Activated CD8-positive, alpha-beta memory T cell treated with anti-CD3 and anti-CD28 coated beads, Interleukin-2, amount 50 U/mL, for 1 hour (primary cell): ENCODE measurements around the gene CARD11.

Source experiments
- DNase-seq: peaks from one replicate; pipeline ENCODE4 v3.0.0-alpha.2; 2020; ENCODE audit errors: extremely low read depth

CARD11 gene

DNA sequence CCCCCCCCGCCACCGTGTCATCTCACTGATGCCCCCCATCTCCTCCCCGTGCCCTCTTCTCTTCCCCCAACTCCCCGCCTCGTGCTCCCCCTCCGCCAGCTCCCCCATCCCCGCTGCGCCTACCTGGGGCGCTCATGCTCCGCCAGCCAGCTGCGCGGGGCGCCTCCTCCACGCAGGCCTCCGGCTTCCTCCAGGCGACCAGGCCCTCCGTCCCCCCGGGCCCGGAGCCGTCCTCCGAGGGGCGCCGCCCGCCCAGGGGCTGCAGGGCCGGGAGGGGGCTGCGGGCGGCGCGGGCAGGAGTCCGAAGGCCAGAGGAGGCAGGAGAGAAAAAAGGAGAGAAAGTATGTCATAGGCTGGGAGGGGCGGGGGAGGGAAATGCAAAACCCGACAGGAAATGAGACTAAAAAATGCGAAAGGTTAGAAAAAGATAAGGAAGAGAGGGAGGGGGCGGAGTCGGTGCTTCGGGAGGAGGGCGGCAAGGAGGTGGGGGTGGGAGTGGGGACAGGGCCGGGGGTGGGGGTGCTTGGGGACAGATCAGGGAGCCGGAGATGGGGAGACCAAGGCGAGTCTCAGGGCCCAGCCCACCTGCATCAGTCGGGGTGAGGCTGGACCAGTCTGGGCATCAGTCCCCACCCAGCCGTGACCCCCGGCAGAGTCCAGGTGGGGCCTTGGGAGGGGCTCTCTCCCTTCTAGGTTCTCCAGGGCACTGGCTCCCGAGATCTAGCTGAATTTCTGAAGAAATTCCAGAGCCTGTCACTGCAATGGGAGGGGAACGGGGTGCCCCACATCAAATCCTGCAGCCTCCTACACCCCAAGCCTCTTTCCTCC lies at the start of gene CARD11:
TSS of gene CARD11 (minus strand) at position 324 of the 828 bp plus-strand sequence. CDS start 85,361 bp downstream, outside the sequence.
- DNase-seq, result no peak

- DNase-seq, result peak; percentile 47
Measured at GRCh38 chr7:3092468-3092867, 48.8 kb upstream of the CARD11 start.

GRCh38 chr7:3091631-3092030 lies 48.0 kb upstream of the CARD11 start:
- no peak for DNase-seq

DNA sequence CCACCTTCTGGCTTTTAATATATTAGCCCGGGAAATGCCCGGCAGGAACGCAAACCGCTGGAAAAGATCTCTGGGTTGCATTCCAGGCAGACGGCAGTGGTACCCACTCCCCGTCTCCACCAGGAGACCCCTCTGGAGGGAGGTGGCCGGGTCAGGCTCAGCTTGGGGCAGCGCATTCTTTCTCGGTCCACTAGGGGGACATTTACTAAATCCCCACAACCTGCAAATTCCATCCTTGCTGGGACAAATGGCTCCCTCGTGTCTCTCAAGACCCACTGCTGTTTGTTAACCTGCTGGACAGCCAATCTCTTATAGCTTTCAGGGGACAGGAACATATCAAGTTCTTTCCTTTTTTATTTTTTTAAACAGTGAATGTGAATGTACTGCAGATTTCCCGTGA lies 45.8 kb upstream of the CARD11 start:
- no peak for DNase-seq

DNA sequence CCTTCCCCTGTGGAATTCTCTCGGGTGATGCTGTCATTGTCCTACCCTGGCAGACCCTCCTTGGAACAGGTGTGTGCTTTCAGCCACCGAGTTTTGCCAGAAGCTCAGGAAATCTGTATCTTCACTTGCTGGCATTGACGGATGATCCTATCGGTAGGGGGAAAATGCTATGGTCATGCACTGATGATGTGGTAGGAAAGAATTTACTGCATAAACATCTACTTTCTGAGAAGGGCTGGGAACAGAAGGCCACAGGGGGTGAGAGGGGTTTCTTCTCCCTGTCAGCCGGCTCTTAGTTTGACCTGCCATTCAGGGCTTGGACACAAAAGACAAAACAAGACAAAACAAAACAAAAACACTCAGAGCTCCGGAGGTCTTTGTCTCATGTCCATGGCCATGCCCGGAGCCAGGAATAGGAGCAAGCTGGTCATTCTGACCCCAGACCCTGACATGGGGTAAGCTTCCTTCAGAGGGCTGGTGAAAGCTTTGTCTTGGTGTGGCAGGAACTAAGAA lies 43.6 kb upstream of the CARD11 start:
- DNase-seq, result no peak

GRCh38 chr7:3083350-3083749 lies 39.7 kb upstream of the CARD11 start:
- no peak for DNase-seq

GRCh38 chr7:3082831-3083230 lies 39.2 kb upstream of the CARD11 start:
- no peak for DNase-seq

- no peak for DNase-seq
Measured at GRCh38 chr7:3082386-3082785, 38.7 kb upstream of the CARD11 start.

GRCh38 chr7:3080106-3080505 lies 36.4 kb upstream of the CARD11 start:
- DNase-seq, result no peak

DNA sequence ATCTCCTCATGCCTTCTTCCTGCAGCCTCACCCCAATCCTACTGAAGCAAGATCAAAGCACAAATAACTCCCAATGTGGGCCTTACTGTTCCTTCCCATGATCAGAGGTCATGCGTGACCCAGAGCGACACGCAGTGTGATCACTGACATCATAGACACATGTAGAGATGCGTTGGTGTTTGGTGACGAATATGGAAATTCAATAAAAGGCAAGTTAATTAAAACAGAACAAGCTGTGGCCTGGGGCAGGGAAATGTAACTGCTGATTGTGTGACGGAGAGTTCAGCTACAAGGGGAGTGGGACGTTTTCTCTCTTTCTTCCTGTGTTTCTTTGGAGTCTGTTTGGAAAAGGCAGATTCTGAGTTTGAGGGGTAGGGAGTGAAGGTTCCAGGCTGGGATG lies 34.8 kb upstream of the CARD11 start:
- DNase-seq, result no peak

DNA sequence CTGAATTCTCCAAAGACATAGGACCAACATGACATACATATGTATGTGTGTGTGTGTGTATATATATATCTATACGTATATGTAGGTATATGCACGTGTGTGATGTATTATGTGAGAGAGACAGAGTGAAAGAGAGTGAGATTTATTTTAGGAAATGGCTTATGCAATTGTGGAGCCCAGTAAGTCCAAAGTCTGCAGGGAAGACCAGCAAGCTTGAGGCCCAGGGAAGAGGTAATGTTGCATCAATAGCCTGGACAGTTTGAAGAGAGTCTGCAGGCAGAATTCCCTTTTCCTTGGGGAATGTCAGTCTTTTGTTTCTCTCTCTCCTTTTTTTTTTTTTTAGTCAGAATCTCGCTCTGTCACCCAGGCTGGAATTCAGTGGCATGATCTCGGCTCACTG lies 33.0 kb upstream of the CARD11 start:
- DNase-seq, result no peak

DNA sequence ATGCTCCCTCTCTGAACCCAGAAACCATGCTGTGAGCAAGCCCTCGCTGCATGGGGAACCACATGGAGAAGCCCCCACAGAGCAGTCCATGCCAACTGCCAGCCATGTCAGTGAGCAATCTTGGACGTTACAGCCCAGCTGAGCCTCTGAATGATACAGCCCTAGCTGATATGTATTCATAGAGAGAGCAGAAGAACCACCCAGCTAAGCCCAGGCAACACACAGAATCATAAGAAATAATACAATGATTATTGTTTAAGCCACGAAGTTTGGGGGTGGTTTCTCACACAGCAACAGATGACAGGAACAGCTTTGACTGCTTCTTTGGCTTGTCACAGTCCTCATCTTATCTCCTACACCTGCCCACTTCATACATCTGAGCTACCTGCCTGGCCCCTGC lies 32.5 kb upstream of the CARD11 start:
- DNase-seq, result no peak

DNA sequence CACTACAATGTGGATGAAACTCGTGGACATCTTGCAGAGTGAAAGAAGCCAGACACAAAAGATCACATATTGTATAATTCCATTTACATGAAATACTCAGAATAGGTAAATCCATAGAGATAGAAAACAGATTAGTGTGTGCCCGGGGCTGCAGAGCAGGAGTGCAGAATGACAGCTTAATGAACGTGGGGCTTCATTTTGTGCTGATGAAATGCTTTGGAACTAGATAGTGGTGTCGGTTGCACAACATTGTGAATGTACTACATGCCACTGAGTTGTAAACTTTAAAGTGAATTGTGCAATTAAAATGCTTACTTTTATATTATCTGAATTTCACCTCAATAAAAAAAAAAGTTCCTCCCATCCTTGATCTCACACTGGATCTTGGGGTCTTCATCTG lies 31.8 kb upstream of the CARD11 start:
- DNase-seq, result no peak

DNA sequence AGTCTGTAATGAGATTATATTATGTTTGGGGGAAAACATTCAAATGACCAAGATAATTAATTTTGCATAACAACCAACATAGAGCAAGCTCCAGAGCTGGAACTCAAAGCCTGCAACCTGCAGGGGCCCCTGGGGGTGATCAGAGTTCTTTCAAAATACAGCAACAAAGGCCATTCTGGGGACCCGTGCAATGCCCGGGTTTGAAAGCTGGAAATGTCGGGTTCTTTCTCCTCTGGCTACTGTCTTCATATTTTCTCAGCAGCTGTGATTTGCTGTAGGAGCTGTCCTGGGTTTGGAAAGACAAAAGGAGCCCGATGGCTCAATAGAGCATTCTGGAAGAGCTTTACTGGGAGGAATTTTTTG lies 30.8 kb upstream of the CARD11 start:
- no peak for DNase-seq

GRCh38 chr7:3073763-3074458 lies 30.2 kb upstream of the CARD11 start:
- DNase-seq, result no peak

DNA sequence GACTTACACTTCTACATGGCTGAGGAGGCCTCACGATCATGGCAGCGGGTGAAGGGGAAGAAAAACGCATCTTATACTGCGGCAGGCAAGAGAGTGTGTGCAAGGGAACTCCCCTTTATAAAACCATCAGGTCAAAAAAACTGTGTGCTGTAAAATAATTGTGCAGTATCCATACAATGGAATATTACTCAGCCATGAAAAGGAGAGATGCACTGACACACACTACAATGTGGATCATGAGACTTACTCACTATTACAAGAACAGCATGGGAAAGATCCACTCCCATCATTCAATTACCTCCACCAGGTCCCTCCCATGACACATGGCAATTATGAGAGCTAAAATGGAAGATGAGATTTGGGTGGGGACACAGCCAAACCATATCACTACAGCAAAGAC lies 27.2 kb upstream of the CARD11 start:
- no peak for DNase-seq

DNA sequence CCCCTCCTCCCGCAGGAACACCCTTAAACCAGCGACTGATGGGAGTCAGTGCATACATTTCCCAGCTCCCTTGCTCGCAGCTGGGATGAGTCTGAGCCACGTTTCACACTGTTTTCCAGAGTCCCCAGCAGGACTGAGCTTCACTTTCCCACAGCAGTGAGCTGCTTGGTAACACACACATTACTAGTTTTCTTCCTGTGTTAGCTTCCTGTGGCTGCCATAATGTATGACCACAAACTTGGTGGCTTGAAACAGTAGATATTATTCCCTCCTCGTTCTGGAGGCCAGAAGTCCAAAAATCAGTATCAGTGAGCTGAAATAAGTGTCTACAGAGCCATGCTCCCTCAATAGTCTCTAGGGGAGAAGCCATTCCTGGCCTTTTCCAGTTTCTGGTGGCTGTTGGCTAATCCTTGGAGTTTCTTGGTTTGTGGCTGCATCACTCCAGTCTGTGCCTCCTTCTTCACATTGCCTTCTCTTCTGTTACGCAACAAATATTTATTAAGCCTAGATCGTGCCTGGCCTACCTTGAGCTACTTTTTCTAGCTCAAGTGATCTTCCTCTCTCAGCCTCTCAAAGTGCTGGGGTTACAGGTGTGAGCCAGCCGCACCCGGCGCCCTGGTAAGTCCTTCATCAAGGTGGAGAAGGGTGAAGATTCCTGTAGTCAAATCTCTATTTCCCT lies 26.2 kb upstream of the CARD11 start:
- DNase-seq, result no peak

DNA sequence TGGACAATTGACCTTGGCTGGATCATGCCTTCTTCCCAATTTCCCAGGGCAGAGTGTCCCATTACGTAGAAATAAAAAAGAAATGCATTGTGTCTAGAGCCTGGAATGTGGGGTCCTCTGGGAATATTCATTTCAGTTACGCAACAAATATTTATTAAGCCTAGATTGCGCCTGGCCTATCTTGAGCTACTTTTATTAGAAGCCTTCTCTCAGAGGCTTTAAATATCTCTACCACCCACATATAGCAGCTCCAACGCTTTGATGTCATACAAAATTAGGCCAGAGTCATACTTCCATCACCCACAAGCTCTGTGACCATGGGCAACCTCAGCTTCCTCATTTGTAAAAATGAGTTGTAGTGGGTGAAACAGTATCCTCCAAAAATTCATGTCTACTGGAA lies 24.9 kb upstream of the CARD11 start:
- DNase-seq, result no peak

DNA sequence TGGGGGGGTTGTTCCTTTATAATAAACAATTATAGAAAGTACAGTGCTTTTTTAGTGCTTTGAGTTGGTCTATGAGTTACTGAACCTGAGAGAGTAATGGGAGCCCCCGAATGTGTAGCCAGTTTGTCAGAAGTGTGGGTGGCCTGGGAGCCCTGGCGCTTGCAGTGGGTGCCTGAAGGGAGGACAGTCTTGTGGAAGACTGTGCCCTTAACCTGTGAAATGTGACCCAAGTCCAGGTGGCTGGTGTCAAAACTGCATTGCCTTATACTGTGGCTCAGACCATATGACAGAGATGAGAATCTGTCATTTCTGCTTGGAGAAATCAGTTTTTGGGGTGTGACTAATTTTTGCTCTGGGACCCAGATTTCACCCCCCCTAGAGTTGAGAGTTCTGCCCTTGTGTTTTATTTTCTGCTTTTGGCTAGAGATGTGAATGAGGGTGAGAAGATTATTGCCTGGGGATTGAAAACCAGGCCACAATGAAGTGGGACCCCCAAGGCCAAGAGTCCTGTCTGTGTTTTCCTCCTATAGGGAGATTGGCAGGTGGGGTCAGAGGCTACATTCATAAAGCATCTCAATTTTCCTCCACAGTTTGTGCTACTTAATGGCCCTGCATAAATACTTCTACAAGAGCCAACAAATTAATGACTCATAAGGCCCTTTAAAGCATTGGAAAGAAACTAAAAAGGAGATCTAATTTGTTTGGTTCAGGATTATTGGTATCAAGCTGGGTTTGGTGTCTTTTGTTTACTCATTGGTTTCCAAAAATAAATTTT lies 24.1 kb upstream of the CARD11 start:
- DNase-seq, result no peak

- no peak for DNase-seq
Measured at GRCh38 chr7:3067193-3067592, 23.5 kb upstream of the CARD11 start.

DNA sequence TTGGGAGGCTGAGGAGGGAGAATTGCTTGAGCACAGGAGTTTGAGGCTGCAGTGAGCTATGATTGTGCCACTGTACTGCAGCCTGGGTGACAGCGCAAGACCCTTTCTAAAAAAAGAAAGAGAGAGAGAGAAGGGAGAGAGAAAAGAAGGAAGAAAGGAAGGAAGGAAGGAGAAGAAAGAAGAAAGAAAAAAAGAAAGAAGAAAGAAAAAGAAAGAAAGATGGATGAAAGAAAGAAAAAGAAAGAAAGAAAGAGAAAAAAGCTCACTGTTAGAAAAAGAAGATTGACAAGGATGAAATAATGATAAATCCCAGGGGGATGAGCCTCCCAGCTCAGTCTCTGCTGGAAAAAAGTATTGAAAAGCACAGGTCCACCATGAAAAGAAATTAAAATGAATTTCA lies 22.8 kb upstream of the CARD11 start:
- DNase-seq, result no peak

- no peak for DNase-seq
Measured at GRCh38 chr7:3065724-3066143, 22.1 kb upstream of the CARD11 start.
